Measurements from ENCODE around the gene MAP7. TPM values are rescaled to one million over a fixed set of nuclear protein-coding genes. Genes with fewer than 3 reads are reported as not detected.

Gene MAP7
- total and polyA plus RNA-seq, 9 of the 15 experiments (the other 6 are each of a cell fraction or from before 2014, with no cell fraction given), result 0.76 to 7.7 (median 3.9) TPM

GRCh38 chr6:136582711-136583471 lies 32.7 kb upstream of the MAP7 start (continued):
- TF ChIP-seq HNRNPK (IDR thresholded peaks at IDR 0.05; ENCODE audit: low read depth, low read length, poor library complexity, severe bottlenecking) (no peak), NR2C2 (CRISPR knock-in tag; IDR thresholded peaks at IDR 0.05) (no peak), NR2C2 (tag; IDR thresholded peaks at IDR 0.05) (no peak), COPS2 (conservative IDR thresholded peaks at IDR 0.05) (no peak), POLR2B (IDR thresholded peaks at IDR 0.05; ENCODE audit: low read depth, partially characterized antibody) (no peak), YBX1 (IDR thresholded peaks at IDR 0.05) (no peak), TAF1 (IDR thresholded peaks at IDR 0.05; ENCODE audit: control insufficient read depth, extremely low read depth, insufficient read depth, low read length, severe bottlenecking) (no peak), CCAR2 (IDR thresholded peaks at IDR 0.05; ENCODE audit: low read depth, low read length) (no peak), TBL1XR1 (IDR thresholded peaks at IDR 0.05; ENCODE audit: low read length in 2 of 2) (0 out of 4 replicates have a peak, but pooled peaks of 1 of the 2 experiments have one; percentile 21), SNAPC5 (CRISPR knock-in tag; IDR thresholded peaks at IDR 0.05) (no peak), PRPF4 (IDR thresholded peaks at IDR 0.05; ENCODE audit: insufficient read depth, low read depth, low read length, poor library complexity, severe bottlenecking) (no peak), BCL6 (CRISPR knock-in tag; IDR thresholded peaks at IDR 0.05) (no peak), ZNF75A (CRISPR knock-in tag; IDR thresholded peaks at IDR 0.05) (no peak), ZKSCAN1 (IDR thresholded peaks at IDR 0.05; ENCODE audit: low read depth, low read length) (no peak), NR2C1 (IDR thresholded peaks at IDR 0.05) (no peak), NR2C1 (tag; IDR thresholded peaks at IDR 0.05) (no peak), GABPA (tag; conservative IDR thresholded peaks at IDR 0.05; ENCODE audit: low read depth) (no peak), KDM2B (CRISPR knock-in tag; IDR thresholded peaks at IDR 0.05) (no peak), MTA1 (IDR thresholded peaks at IDR 0.05; ENCODE audit: borderline replicate concordance) (no peak), SIN3A (IDR thresholded peaks at IDR 0.05; ENCODE audit: borderline replicate concordance in 2 of 2, control insufficient read depth in 1 of 2, low read depth in 2 of 2, low read length in 2 of 2) (no peak), BDP1 (IDR thresholded peaks at IDR 0.05; ENCODE audit: insufficient read depth, insufficient read length) (no peak), ZNF212 (CRISPR knock-in tag; IDR thresholded peaks at IDR 0.05) (no peak), ZNF707 (CRISPR knock-in tag; conservative IDR thresholded peaks at IDR 0.05) (no peak), RCOR1 (IDR thresholded peaks at IDR 0.05; ENCODE audit: borderline replicate concordance in 1 of 2, low read depth in 2 of 2, low read length in 2 of 2) (no peak), MAFG (tag; conservative IDR thresholded peaks at IDR 0.05) (peak; percentile 46)
- TF ChIP-seq, protein P1, sequence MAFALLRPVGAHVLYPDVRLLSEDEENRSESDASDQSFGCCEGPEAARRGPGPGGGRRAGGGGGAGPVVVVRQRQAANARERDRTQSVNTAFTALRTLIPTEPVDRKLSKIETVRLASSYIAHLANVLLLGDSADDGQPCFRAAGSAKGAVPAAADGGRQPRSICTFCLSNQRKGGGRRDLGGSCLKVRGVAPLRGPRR (CRISPR knock-in tag; IDR thresholded peaks at IDR 0.05), result no peak
- TF ChIP-seq, protein P2, sequence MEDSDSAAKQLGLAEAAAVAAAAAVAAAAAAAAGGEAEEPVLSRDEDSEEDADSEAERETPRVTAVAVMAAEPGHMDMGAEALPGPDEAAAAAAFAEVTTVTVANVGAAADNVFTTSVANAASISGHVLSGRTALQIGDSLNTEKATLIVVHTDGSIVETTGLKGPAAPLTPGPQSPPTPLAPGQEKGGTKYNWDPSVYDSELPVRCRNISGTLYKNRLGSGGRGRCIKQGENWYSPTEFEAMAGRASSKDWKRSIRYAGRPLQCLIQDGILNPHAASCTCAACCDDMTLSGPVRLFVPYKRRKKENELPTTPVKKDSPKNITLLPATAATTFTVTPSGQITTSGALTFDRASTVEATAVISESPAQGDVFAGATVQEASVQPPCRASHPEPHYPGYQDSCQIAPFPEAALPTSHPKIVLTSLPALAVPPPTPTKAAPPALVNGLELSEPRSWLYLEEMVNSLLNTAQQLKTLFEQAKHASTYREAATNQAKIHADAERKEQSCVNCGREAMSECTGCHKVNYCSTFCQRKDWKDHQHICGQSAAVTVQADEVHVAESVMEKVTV (CRISPR knock-in tag; IDR thresholded peaks at IDR 0.05), result peak; percentile 30; the same call in 1 of the 2 replicates
- TF ChIP-seq, protein P3, sequence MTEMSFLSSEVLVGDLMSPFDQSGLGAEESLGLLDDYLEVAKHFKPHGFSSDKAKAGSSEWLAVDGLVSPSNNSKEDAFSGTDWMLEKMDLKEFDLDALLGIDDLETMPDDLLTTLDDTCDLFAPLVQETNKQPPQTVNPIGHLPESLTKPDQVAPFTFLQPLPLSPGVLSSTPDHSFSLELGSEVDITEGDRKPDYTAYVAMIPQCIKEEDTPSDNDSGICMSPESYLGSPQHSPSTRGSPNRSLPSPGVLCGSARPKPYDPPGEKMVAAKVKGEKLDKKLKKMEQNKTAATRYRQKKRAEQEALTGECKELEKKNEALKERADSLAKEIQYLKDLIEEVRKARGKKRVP (CRISPR knock-in tag; IDR thresholded peaks at IDR 0.05), result no peak
